GM23338 (cell line): Measurements from ENCODE around the gene ELANE.

ENCODE experiments used
- CREB1 ChIP-seq: fragments of 250-450 bp; sonication (Bioruptor Pico); IDR thresholded peaks from 2 replicates; pipeline ENCODE4 v1.5.0; 2020; ENCODE audit warnings: low read depth, mild to moderate bottlenecking, moderate library complexity
- CTCF ChIP-seq, 2 experiments: fragments of 200-600 bp in 1 of 2; sonication (generic) in 1 of 2; conservative IDR thresholded peaks; 2 replicates each; pipeline versions ENCODE4 v1.5.1 to v1.6.1; 2016 to 2017; ENCODE audit warnings: antibody characterized with exemption in 2 of 2, low read depth in 2 of 2, mild to moderate bottlenecking in 2 of 2, moderate library complexity in 1 of 2
- ETS1 ChIP-seq: IDR thresholded peaks from 2 replicates; pipeline ENCODE4 v1.6.1; 2016; ENCODE audit warnings: antibody characterized with exemption
- EZH2 ChIP-seq: fragments of 200-600 bp; sonication (generic); IDR thresholded peaks from one replicate; pipeline ENCODE4 v1.8.0; 2017; ENCODE audit warnings: antibody characterized with exemption, mild to moderate bottlenecking, low read depth; ENCODE audit not compliant: unreplicated experiment
- EZH2phosphoT487 ChIP-seq: fragments of 200-600 bp; sonication (generic); IDR thresholded peaks from one replicate; pipeline ENCODE4 v1.8.1; 2018; ENCODE audit warnings: antibody characterized with exemption; ENCODE audit not compliant: unreplicated experiment
- JUNB ChIP-seq: IDR thresholded peaks from one replicate; pipeline ENCODE4 v1.6.1; 2016; ENCODE audit warnings: antibody characterized with exemption; ENCODE audit not compliant: unreplicated experiment
- POLR2AphosphoS5 ChIP-seq: IDR thresholded peaks from 2 replicates; pipeline ENCODE4 v1.6.1; 2016; ENCODE audit warnings: antibody characterized with exemption, low read depth
- STAT1 ChIP-seq: IDR thresholded peaks from one replicate; pipeline ENCODE4 v1.6.1; 2016; ENCODE audit warnings: antibody characterized with exemption; ENCODE audit not compliant: unreplicated experiment
- TF ChIP-seq, protein P1 (sequence below): IDR thresholded peaks from one replicate; pipeline ENCODE4 v1.6.1; 2018; ENCODE audit warnings: antibody characterized with exemption; ENCODE audit not compliant: unreplicated experiment

- TF ChIP-seq CREB1 (CRISPR knock-in tag) (no peak), CTCF (conservative IDR thresholded peaks at IDR 0.05; ENCODE audit: low read depth in 2 of 2) (no peak), POLR2AphosphoS5 (no peak), EZH2phosphoT487 (no peak), EZH2 (no peak), JUNB (no peak), ETS1 (no peak), STAT1 (no peak)
- TF ChIP-seq, protein P1, sequence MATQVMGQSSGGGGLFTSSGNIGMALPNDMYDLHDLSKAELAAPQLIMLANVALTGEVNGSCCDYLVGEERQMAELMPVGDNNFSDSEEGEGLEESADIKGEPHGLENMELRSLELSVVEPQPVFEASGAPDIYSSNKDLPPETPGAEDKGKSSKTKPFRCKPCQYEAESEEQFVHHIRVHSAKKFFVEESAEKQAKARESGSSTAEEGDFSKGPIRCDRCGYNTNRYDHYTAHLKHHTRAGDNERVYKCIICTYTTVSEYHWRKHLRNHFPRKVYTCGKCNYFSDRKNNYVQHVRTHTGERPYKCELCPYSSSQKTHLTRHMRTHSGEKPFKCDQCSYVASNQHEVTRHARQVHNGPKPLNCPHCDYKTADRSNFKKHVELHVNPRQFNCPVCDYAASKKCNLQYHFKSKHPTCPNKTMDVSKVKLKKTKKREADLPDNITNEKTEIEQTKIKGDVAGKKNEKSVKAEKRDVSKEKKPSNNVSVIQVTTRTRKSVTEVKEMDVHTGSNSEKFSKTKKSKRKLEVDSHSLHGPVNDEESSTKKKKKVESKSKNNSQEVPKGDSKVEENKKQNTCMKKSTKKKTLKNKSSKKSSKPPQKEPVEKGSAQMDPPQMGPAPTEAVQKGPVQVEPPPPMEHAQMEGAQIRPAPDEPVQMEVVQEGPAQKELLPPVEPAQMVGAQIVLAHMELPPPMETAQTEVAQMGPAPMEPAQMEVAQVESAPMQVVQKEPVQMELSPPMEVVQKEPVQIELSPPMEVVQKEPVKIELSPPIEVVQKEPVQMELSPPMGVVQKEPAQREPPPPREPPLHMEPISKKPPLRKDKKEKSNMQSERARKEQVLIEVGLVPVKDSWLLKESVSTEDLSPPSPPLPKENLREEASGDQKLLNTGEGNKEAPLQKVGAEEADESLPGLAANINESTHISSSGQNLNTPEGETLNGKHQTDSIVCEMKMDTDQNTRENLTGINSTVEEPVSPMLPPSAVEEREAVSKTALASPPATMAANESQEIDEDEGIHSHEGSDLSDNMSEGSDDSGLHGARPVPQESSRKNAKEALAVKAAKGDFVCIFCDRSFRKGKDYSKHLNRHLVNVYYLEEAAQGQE, result no peak
Measured at GRCh38 chr19:827710-828321, 24.3 kb upstream of the ELANE start, which contains the start of gene AZU1.
